A673 (cell line): ENCODE measurements around the gene PPP2R5C.

Experiments
- EZH2 ChIP-seq: fragments of 200-600 bp; sonication (generic); IDR thresholded peaks from 2 replicates; pipeline ENCODE4 v1.6.1; 2017; ENCODE audit warnings: borderline replicate concordance, low read depth, mild to moderate bottlenecking, mixed read lengths, antibody characterized with exemption, low read length; ENCODE audit not compliant: poor library complexity, severe bottlenecking
- TF ChIP-seq, protein P1 (sequence below): fragments of 300-800, 200-600 bp; sonication (generic); conservative IDR thresholded peaks from 2 replicates; pipeline ENCODE4 v1.5.1; 2017; ENCODE audit warnings: low read depth, mild to moderate bottlenecking, antibody characterized with exemption, low read length, moderate library complexity, mixed read lengths

DNA sequence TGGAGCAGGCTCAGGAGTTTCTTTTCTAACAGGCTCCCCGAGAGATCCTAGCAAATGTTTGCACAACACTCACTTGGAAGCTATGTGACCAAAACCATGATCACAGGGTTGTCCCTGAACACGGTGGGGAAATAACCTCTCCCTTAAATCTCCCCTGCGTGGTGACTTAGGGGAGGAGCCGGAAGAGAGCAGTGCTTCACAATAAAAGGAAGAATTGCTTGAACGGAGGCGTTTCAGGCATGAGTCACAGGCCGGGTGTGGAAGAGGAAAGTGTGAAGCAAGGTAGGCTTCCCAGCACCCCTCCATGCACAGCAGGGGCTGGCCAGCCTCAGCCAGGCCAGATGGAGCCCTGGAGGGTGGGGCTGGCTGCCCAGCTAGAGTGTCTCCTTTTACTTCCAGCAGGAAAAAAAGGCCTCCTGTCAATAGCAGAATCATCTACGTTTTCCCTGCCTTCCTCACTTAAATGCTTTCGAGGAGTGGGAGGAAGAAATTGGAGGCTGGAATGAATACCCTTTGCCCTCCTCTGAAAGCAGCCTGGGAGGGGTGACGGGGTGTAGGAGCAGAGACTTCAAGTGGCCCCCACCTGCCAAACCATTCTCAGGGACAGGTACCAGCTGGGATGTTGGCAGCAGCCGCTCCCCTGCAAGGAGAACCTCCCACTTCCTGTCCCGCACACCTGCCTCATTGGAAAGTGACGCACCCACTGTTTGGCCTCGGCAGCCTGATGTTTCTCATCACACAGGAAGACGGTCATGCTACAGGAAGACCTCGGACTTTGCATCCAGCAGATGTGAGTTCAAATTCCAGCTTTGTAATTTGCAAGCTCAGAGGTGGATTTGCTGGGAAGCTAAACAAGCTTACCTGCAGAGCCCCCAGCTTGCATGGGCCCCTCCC, 30.1 kb upstream of the PPP2R5C start:
- TF ChIP-seq, protein P1, sequence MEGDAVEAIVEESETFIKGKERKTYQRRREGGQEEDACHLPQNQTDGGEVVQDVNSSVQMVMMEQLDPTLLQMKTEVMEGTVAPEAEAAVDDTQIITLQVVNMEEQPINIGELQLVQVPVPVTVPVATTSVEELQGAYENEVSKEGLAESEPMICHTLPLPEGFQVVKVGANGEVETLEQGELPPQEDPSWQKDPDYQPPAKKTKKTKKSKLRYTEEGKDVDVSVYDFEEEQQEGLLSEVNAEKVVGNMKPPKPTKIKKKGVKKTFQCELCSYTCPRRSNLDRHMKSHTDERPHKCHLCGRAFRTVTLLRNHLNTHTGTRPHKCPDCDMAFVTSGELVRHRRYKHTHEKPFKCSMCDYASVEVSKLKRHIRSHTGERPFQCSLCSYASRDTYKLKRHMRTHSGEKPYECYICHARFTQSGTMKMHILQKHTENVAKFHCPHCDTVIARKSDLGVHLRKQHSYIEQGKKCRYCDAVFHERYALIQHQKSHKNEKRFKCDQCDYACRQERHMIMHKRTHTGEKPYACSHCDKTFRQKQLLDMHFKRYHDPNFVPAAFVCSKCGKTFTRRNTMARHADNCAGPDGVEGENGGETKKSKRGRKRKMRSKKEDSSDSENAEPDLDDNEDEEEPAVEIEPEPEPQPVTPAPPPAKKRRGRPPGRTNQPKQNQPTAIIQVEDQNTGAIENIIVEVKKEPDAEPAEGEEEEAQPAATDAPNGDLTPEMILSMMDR, result no peak
- TF ChIP-seq EZH2, result no peak
